Endothelial cell of umbilical vein (primary cell): ENCODE measurements around the gene FBXL4. TPM values are rescaled to one million over a fixed set of nuclear protein-coding genes. Genes with fewer than 3 reads are reported as not detected.

Source experiments
- BruUV-seq: library from RNA; stranded (reverse); fragments of 400-500 nt; replicated peaks from 2 replicates; lab custom pipeline; 2021; lab: Mats Ljungman, UMichigan
- CTCF ChIA-PET: fragments of 300-600, 350-600 bp; sonication (Branson Sonifier 250); formaldehyde crosslinking; loops from one replicate; lab custom pipeline; 2021; ENCODE audit warnings: antibody characterized with exemption, inconsistent platforms; lab: Charles Lee
- POLR2A ChIA-PET: fragments of 300-600, 350-600 bp; sonication (Branson Sonifier 250); formaldehyde crosslinking; loops from one replicate; lab custom pipeline; 2021; ENCODE audit warnings: antibody characterized with exemption, inconsistent platforms; lab: Charles Lee
- DNase-seq: peaks from one replicate; pipeline ENCODE4 v3.0.0-alpha.2; 2011; ENCODE audit warnings: low read depth, low spot score
- FAIRE-seq: peaks from 2 replicates; lab custom pipeline; 2011; peaks lifted over from hg19 to GRCh38; lab: Jason Lieb, UNC
- H2AFZ ChIP-seq: 2 replicates; pipeline ENCODE4 v1.6.0; 2012; ENCODE audit warnings: low read depth, low read length, control low read depth, inconsistent platforms
- H3K27ac ChIP-seq: 2 replicates; pipeline ENCODE4 v1.5.1; 2011; ENCODE audit warnings: low read depth, mild to moderate bottlenecking, control low read depth, low read length, moderate library complexity; ENCODE audit not compliant: insufficient read depth
- H3K27me3 ChIP-seq, 2 experiments: 2 replicates each; pipeline versions ENCODE4 v1.6.0 to v1.6.1; 2011; ENCODE audit warnings: low read length in 2 of 2, mixed read lengths in 1 of 2; ENCODE audit not compliant: control insufficient read depth in 2 of 2, insufficient read depth in 2 of 2
- H3K36me3 ChIP-seq, 2 experiments: 2 replicates in 1 of 2; 3 replicates in 1 of 2; pipeline ENCODE4 v1.5.1; 2011; ENCODE audit warnings: low read length in 2 of 2, mild to moderate bottlenecking in 1 of 2, moderate library complexity in 1 of 2; ENCODE audit not compliant: control insufficient read depth in 2 of 2, insufficient read depth in 2 of 2; ENCODE audit errors: extremely low read depth in 1 of 2
- H3K4me1 ChIP-seq: 3 replicates; pipeline ENCODE4 v1.5.1; 2011; ENCODE audit warnings: mild to moderate bottlenecking, low read length; ENCODE audit not compliant: control insufficient read depth, insufficient read depth; ENCODE audit errors: extremely low read depth
- H3K4me2 ChIP-seq: 2 replicates; pipeline ENCODE4 v1.6.1; 2011; ENCODE audit warnings: low read length, control low read depth, mixed read lengths; ENCODE audit not compliant: insufficient read depth
- H3K4me3 ChIP-seq, 3 experiments: fragments of 200-600 bp in 1 of 3; sonication (generic), shearing (Covaris generic) in 1 of 3; replicated peaks in 1 of 3; 2 replicates each; pipeline ENCODE4 v1.5.1; 2011 to 2016; ENCODE audit warnings: control low read depth in 3 of 3, low read length in 3 of 3, mild to moderate bottlenecking in 2 of 3, inconsistent platforms in 1 of 3, low read depth in 1 of 3, moderate library complexity in 1 of 3; ENCODE audit not compliant: insufficient read depth in 1 of 3
- H3K79me2 ChIP-seq: 2 replicates; pipeline ENCODE4 v1.6.0; 2012; ENCODE audit warnings: low read length, inconsistent platforms; ENCODE audit not compliant: control insufficient read depth, insufficient read depth
- H3K9ac ChIP-seq: replicated peaks from 2 replicates; pipeline ENCODE3; 2011; ENCODE audit warnings: low read length, control low read depth; ENCODE audit not compliant: insufficient read depth; ENCODE audit errors: extremely low read depth
- H3K9me1 ChIP-seq: replicated peaks from 3 replicates; pipeline ENCODE4 v1.6.0; 2011; ENCODE audit warnings: mild to moderate bottlenecking, low read length; ENCODE audit not compliant: control insufficient read depth, insufficient read depth; ENCODE audit errors: extremely low read depth
- H3K9me3 ChIP-seq: replicated peaks from 2 replicates; pipeline ENCODE4 v1.5.1; 2012; ENCODE audit warnings: low read length, inconsistent platforms; ENCODE audit not compliant: control insufficient read depth, insufficient read depth
- H4K20me1 ChIP-seq: replicated peaks from 2 replicates; pipeline ENCODE3; 2011; ENCODE audit warnings: mild to moderate bottlenecking, low read length; ENCODE audit not compliant: control insufficient read depth, insufficient read depth; ENCODE audit errors: extremely low read depth
- CTCF ChIP-seq, 2 donors: IDR thresholded peaks; 1 replicate in 1 of 2; 2 replicates in 1 of 2; pipeline ENCODE4 v1.5.1; 2011; ENCODE audit warnings: low read length in 2 of 2, mild to moderate bottlenecking in 2 of 2, moderate library complexity in 2 of 2, control low read depth in 1 of 2, inconsistent platforms in 1 of 2, low read depth in 1 of 2; ENCODE audit not compliant: insufficient read depth in 1 of 2; ENCODE audit errors: extremely low read depth in 1 of 2
- FOS ChIP-seq: IDR thresholded peaks from 2 replicates; pipeline ENCODE4 v1.6.1; 2011; ENCODE audit warnings: mild to moderate bottlenecking, low read length, moderate library complexity, borderline replicate concordance; ENCODE audit not compliant: insufficient read depth
- GATA2 ChIP-seq: IDR thresholded peaks from 2 replicates; pipeline ENCODE4 v1.7.0; 2011; ENCODE audit warnings: low read depth, mild to moderate bottlenecking, moderate library complexity, mixed read lengths, low read length; ENCODE audit not compliant: insufficient read length, insufficient read depth
- MAX ChIP-seq: IDR thresholded peaks from 2 replicates; pipeline ENCODE4 v1.6.1; 2011; ENCODE audit not compliant: insufficient read depth, insufficient read length
- POLR2A ChIP-seq: IDR thresholded peaks from 2 replicates; pipeline ENCODE4 v1.6.1; 2012; ENCODE audit warnings: low read depth, mild to moderate bottlenecking, control low read depth, low read length
- dilution Hi-C: fragments of 300-500 bp; cut with MboI; formaldehyde crosslinking; loops from one replicate; pipeline ENCODE4 v1.15.0; 2019; ENCODE audit warnings: low sequenced_read_pairs; ENCODE audit not compliant: extremely low pct_ligation_motif_present
- intact Hi-C: fragments of 100-400 bp; cut with micrococcal nuclease; formaldehyde crosslinking; loops from one replicate; pipeline ENCODE4 v1.10.0; 2022
- polyA plus RNA-seq, 4 experiments: library from polyadenylated mRNA; depleted of rRNA in 3 of 4; stranded (reverse) in 3 of 4; unstranded in 1 of 4; fragments of >200 nt; gene quantifications; 2 replicates each; pipeline versions ENCODE4 v1.2.1 to v1.2.3, GENCODE V29; 2011 to 2012; ENCODE audit warnings: missing spikeins in 1 of 4
- total RNA-seq: library from RNA; stranded (reverse); gene quantifications from 2 replicates; pipeline ENCODE4 v1.2.3, GENCODE V29; 2021

FBXL4 gene
- total and polyA plus RNA-seq, 2 donors (not counting 3 experiments of a cell fraction or from before 2014, with no cell fraction given), result 7.0 to 9.8 TPM

GRCh38 chr6:98885330-98885729, 62.4 kb downstream of the FBXL4 start:
- no peaks in the 10 kb centered on the region for H3K36me3 ChIP-seq
- H3K9me3 ChIP-seq, result no peaks in the 10 kb centered on the region
- ChIA-PET POLR2A (no interaction called here), CTCF (no interaction called here)
- intact Hi-C loops (no loop called here), dilution Hi-C loops (no loop called here)
- no TSS peak for BruUV-seq
- no peaks in the 10 kb centered on the region for H3K79me2 ChIP-seq
- H3K4me3 ChIP-seq, result no peak overlapping the region
- no peaks in the 10 kb centered on the region for H3K9me1 ChIP-seq
- H2AFZ ChIP-seq, result no peak overlapping the region
- FAIRE-seq, result no peak
- DNase-seq, result no peak
- H3K4me2 ChIP-seq, result no peak overlapping the region
- H4K20me1 ChIP-seq, result no peaks in the 10 kb centered on the region
- H3K4me1 ChIP-seq, result no peaks in the 10 kb centered on the region
- TF ChIP-seq MAX (no peak), GATA2 (no peak), FOS (no peak)
- H3K9ac ChIP-seq, result no peak overlapping the region
- H3K27me3 ChIP-seq, result no peaks in the 10 kb centered on the region
- no peak overlapping the region for H3K27ac ChIP-seq

- no TSS peak for BruUV-seq
- POLR2A ChIA-PET, result no interaction called here
- H3K9me3 ChIP-seq, result no peaks in the 10 kb centered on the region
- dilution Hi-C loops, result no loop called here
- no peaks in the 10 kb centered on the region for H3K9me1 ChIP-seq
- no peak for DNase-seq
- FAIRE-seq, result no peak
- H3K4me1 ChIP-seq, result no peaks in the 10 kb centered on the region
- TF ChIP-seq GATA2, result no peak
- no peak for TF ChIP-seq POLR2A
- TF ChIP-seq CTCF (IDR thresholded peaks at IDR 0.05; ENCODE audit: extremely low read depth in 1 of 2, insufficient read depth in 1 of 2, low read depth in 1 of 2, low read length in 2 of 2), result no peak
- no peak for TF ChIP-seq FOS
- no peak overlapping the region for H2AFZ ChIP-seq
- no peak overlapping the region for H3K4me3 ChIP-seq
- H3K4me2 ChIP-seq, result no peak overlapping the region
- no peak overlapping the region for H3K9ac ChIP-seq
- no peaks in the 10 kb centered on the region for H3K27me3 ChIP-seq
- CTCF ChIA-PET, result interaction anchor here (1.5 kb wide), 1 partner anchor 9 kb away, joined by 4 read pairs; no protein-coding TSS in a partner anchor
- H3K79me2 ChIP-seq, result no peaks in the 10 kb centered on the region
- no peak overlapping the region for H3K27ac ChIP-seq
- intact Hi-C loops, result no loop called here
- H3K36me3 ChIP-seq, result no peaks in the 10 kb centered on the region
- no peaks in the 10 kb centered on the region for H4K20me1 ChIP-seq
Observed at GRCh38 chr6:98880486-98880885, 67.3 kb downstream of the FBXL4 start.
